ENCODE results near the gene MASP1. TPM values are rescaled to one million over a fixed set of nuclear protein-coding genes. Genes with fewer than 3 reads are reported as not detected.

MASP1 gene
- polyA plus RNA-seq, 1 donor (not counting 4 experiments of a cell fraction or from before 2014, with no cell fraction given): not detected

GRCh38 chr3:187238239-187238638 lies 53.3 kb downstream of the MASP1 start:
- no peak for DNase-seq (ENCODE audit: low read depth, low spot score)
- Histone ChIP-seq H3K36me3 (ENCODE audit: control insufficient read depth in 2 of 2, extremely low read depth in 1 of 2, insufficient read depth in 2 of 2, low read length in 2 of 2) (no peaks in the 10 kb centered on the region), H4K20me1 (ENCODE audit: control insufficient read depth, extremely low read depth, insufficient read depth, low read length) (no peaks in the 10 kb centered on the region), H3K4me1 (ENCODE audit: control insufficient read depth, extremely low read depth, insufficient read depth, low read length) (no peaks in the 10 kb centered on the region), H2AFZ (ENCODE audit: control insufficient read depth, low read length) (no peak overlapping the region), H3K79me2 (ENCODE audit: control insufficient read depth, insufficient read depth, low read length) (no peaks in the 10 kb centered on the region), H3K27ac (ENCODE audit: control insufficient read depth, insufficient read depth, low read length) (no peak overlapping the region), H3K4me2 (ENCODE audit: control insufficient read depth, extremely low read depth, insufficient read depth, low read depth, low read length) (no peak overlapping the region), H3K9ac (ENCODE audit: control insufficient read depth, extremely low read depth, insufficient read depth, low read length) (no peak overlapping the region), H3K9me3 (ENCODE audit: control insufficient read depth, low read depth, low read length) (no peaks in the 10 kb centered on the region), H3K9me1 (ENCODE audit: control insufficient read depth, extremely low read depth, insufficient read depth, low read length) (no peaks in the 10 kb centered on the region), H3K4me3 (ENCODE audit: control insufficient read depth in 2 of 3, extremely low read depth in 1 of 3, insufficient read depth in 2 of 3, low read depth in 1 of 3, low read length in 3 of 3) (no peak overlapping the region), H3K27me3 (ENCODE audit: control insufficient read depth, extremely low read depth, insufficient read depth, low read length) (peaks cover 4% of the 10 kb centered on the region)
- dilution Hi-C loops (cut with MboI; ENCODE audit: extremely low pct_ligation_motif_present, low sequenced_read_pairs): no loop called here
- TF ChIP-seq CTCF (optimal IDR thresholded peaks at IDR 0.05 in 1 of 3, IDR thresholded peaks at IDR 0.05 in 1 of 3, conservative IDR thresholded peaks at IDR 0.05 in 1 of 3; ENCODE audit: extremely low read depth in 1 of 3, insufficient read depth in 2 of 3, low read length in 3 of 3): no peak
- no peak for TF ChIP-seq EZH2 (IDR thresholded peaks at IDR 0.05; ENCODE audit: low read length)
- no peak for FAIRE-seq

- Histone ChIP-seq H3K27me3 (ENCODE audit: control insufficient read depth, extremely low read depth, insufficient read depth, low read length) (peaks cover 4% of the 10 kb centered on the region), H3K9ac (ENCODE audit: control insufficient read depth, extremely low read depth, insufficient read depth, low read length) (no peak overlapping the region), H3K79me2 (ENCODE audit: control insufficient read depth, insufficient read depth, low read length) (no peaks in the 10 kb centered on the region), H4K20me1 (ENCODE audit: control insufficient read depth, extremely low read depth, insufficient read depth, low read length) (no peaks in the 10 kb centered on the region), H3K4me3 (ENCODE audit: control insufficient read depth in 2 of 3, extremely low read depth in 1 of 3, insufficient read depth in 2 of 3, low read depth in 1 of 3, low read length in 3 of 3) (no peak overlapping the region), H2AFZ (ENCODE audit: control insufficient read depth, low read length) (no peak overlapping the region), H3K36me3 (ENCODE audit: control insufficient read depth in 2 of 2, extremely low read depth in 1 of 2, insufficient read depth in 2 of 2, low read length in 2 of 2) (no peaks in the 10 kb centered on the region), H3K9me3 (ENCODE audit: control insufficient read depth, low read depth, low read length) (no peaks in the 10 kb centered on the region), H3K4me1 (ENCODE audit: control insufficient read depth, extremely low read depth, insufficient read depth, low read length) (no peaks in the 10 kb centered on the region), H3K4me2 (ENCODE audit: control insufficient read depth, extremely low read depth, insufficient read depth, low read depth, low read length) (no peak overlapping the region), H3K27ac (ENCODE audit: control insufficient read depth, insufficient read depth, low read length) (no peak overlapping the region), H3K9me1 (ENCODE audit: control insufficient read depth, extremely low read depth, insufficient read depth, low read length) (no peaks in the 10 kb centered on the region)
- DNase-seq (ENCODE audit: low read depth, low spot score): no peak
- TF ChIP-seq EZH2 (IDR thresholded peaks at IDR 0.05; ENCODE audit: low read length) (no peak), CTCF (optimal IDR thresholded peaks at IDR 0.05 in 1 of 3, IDR thresholded peaks at IDR 0.05 in 1 of 3, conservative IDR thresholded peaks at IDR 0.05 in 1 of 3; ENCODE audit: extremely low read depth in 1 of 3, insufficient read depth in 2 of 3, low read length in 3 of 3) (no peak)
- no peak for FAIRE-seq
- dilution Hi-C loops (cut with MboI; ENCODE audit: extremely low pct_ligation_motif_present, low sequenced_read_pairs): no loop called here
These were observed 53.8 kb downstream of the MASP1 start for GRCh38 chr3:187237741-187238140.
